SK-N-SH treated with all-trans-retinoic acid at 6 μM for 48 hours (cell line): ENCODE measurements around the gene CLEC5A.

Source experiments
- ATAC-seq: fragments of 200-7000 bp; cut with Tn5 transposase; 3 replicates; pipeline ENCODE4 v1.9.1; 2020; ENCODE audit warnings: mild to moderate bottlenecking, moderate library complexity
- ARNTL ChIP-seq: fragments of 450-650 bp; formaldehyde crosslinking; IDR thresholded peaks from 2 replicates; pipeline ENCODE4 v1.5.0; 2020; ENCODE audit warnings: low read depth, mild to moderate bottlenecking, moderate library complexity, borderline replicate concordance
- BACH2 ChIP-seq: fragments of 250-450 bp; sonication (Bioruptor Pico); IDR thresholded peaks from 2 replicates; pipeline ENCODE4 v1.9.0; 2021; ENCODE audit warnings: mild to moderate bottlenecking, borderline replicate concordance
- CREB5 ChIP-seq: fragments of 250-450 bp; sonication (Bioruptor Pico); IDR thresholded peaks from 2 replicates; pipeline ENCODE4 v1.5.1; 2020; ENCODE audit warnings: low read depth, mild to moderate bottlenecking, moderate library complexity
- CSDC2 ChIP-seq: fragments of 250-450 bp; sonication (Bioruptor Pico); IDR thresholded peaks from 2 replicates; pipeline ENCODE4 v1.5.0; 2020; ENCODE audit warnings: mild to moderate bottlenecking, moderate library complexity
- CSRNP3 ChIP-seq: fragments of 250-450 bp; sonication (Bioruptor Pico); IDR thresholded peaks from 2 replicates; pipeline ENCODE4 v1.5.1; 2021; ENCODE audit warnings: mild to moderate bottlenecking, moderate library complexity
- GLIS3 ChIP-seq: fragments of 250-450 bp; sonication (Bioruptor Pico); IDR thresholded peaks from 2 replicates; pipeline ENCODE4 v1.5.0; 2020; ENCODE audit warnings: mild to moderate bottlenecking, moderate library complexity
- ISL1 ChIP-seq: fragments of 250-450 bp; sonication (Bioruptor Pico); IDR thresholded peaks from 2 replicates; pipeline ENCODE4 v2.1.2; 2022; ENCODE audit warnings: mild to moderate bottlenecking, moderate library complexity
- PATZ1 ChIP-seq: fragments of 250-450 bp; sonication (Bioruptor Pico); IDR thresholded peaks from 2 replicates; pipeline ENCODE4 v1.8.0; 2020; ENCODE audit warnings: mild to moderate bottlenecking, moderate library complexity, borderline replicate concordance
- POU6F1 ChIP-seq: fragments of 250-450 bp; sonication (Bioruptor Pico); IDR thresholded peaks from 2 replicates; pipeline ENCODE4 v1.8.0; 2021; ENCODE audit warnings: low read depth, mild to moderate bottlenecking, moderate library complexity, borderline replicate concordance
- PPARA ChIP-seq: fragments of 250-450 bp; sonication (Bioruptor Pico); IDR thresholded peaks from 2 replicates; pipeline ENCODE4 v1.5.0; 2020; ENCODE audit warnings: mild to moderate bottlenecking, borderline replicate concordance
- RARB ChIP-seq: fragments of 250-450 bp; sonication (Bioruptor Pico); IDR thresholded peaks from 2 replicates; pipeline ENCODE4 v1.8.0; 2021; ENCODE audit warnings: mild to moderate bottlenecking, moderate library complexity
- TCF4 ChIP-seq: fragments of 250-450 bp; sonication (Bioruptor Pico); IDR thresholded peaks from 2 replicates; pipeline ENCODE4 v1.8.0; 2021; ENCODE audit warnings: mild to moderate bottlenecking, moderate library complexity, borderline replicate concordance
- TOX ChIP-seq: fragments of 250-450 bp; sonication (Bioruptor Pico); IDR thresholded peaks from 2 replicates; pipeline ENCODE4 v1.8.0; 2021; ENCODE audit warnings: mild to moderate bottlenecking, moderate library complexity, borderline replicate concordance
- TSHZ2 ChIP-seq: fragments of 250-450 bp; sonication (Bioruptor Pico); IDR thresholded peaks from 2 replicates; pipeline ENCODE4 v1.5.0; 2020; ENCODE audit warnings: mild to moderate bottlenecking, moderate library complexity
- ZFP3 ChIP-seq: fragments of 250-450 bp; sonication (Bioruptor Pico); IDR thresholded peaks from 2 replicates; pipeline ENCODE4 v1.5.0; 2020; ENCODE audit warnings: mild to moderate bottlenecking, moderate library complexity
- ZFP30 ChIP-seq: fragments of 450-650 bp; formaldehyde crosslinking; IDR thresholded peaks from 2 replicates; pipeline ENCODE4 v1.5.0; 2022; ENCODE audit warnings: mild to moderate bottlenecking, moderate library complexity
- ZNF565 ChIP-seq: fragments of 450-650 bp; formaldehyde crosslinking; conservative IDR thresholded peaks from 2 replicates; pipeline ENCODE4 v1.5.0; 2020; ENCODE audit warnings: low read depth, mild to moderate bottlenecking, moderate library complexity
- ZNF8 ChIP-seq: fragments of 450-650 bp; formaldehyde crosslinking; IDR thresholded peaks from 2 replicates; pipeline ENCODE4 v1.5.0; 2020; ENCODE audit warnings: mild to moderate bottlenecking, moderate library complexity

Gene CLEC5A

GRCh38 chr7:141880960-141881359 is 65.8 kb downstream of the CLEC5A start:
- TF ChIP-seq ZFP3 (CRISPR knock-in tag) (no peak), CSDC2 (CRISPR knock-in tag) (no peak), TSHZ2 (no peak), POU6F1 (no peak), ZNF8 (CRISPR knock-in tag) (no peak)
- no peak for ATAC-seq

GRCh38 chr7:141877365-141877764 is 69.4 kb downstream of the CLEC5A start:
- no peak for ATAC-seq
- TF ChIP-seq CREB5 (CRISPR knock-in tag) = no peak
- TF ChIP-seq POU6F1 = no peak
- TF ChIP-seq ZFP3 (CRISPR knock-in tag) = no peak
- no peak for TF ChIP-seq BACH2
- no peak for TF ChIP-seq ZNF8 (CRISPR knock-in tag)
- TF ChIP-seq ZNF565 (CRISPR knock-in tag) = no peak
- TF ChIP-seq TOX (CRISPR knock-in tag) = no peak
- TF ChIP-seq RARB (CRISPR knock-in tag) = no peak
- no peak for TF ChIP-seq TSHZ2
- no peak for TF ChIP-seq PPARA (CRISPR knock-in tag)
- no peak for TF ChIP-seq PATZ1
- no peak for TF ChIP-seq ZFP30 (CRISPR knock-in tag)
- no peak for TF ChIP-seq GLIS3
- TF ChIP-seq TCF4 (CRISPR knock-in tag) = no peak
- TF ChIP-seq CSRNP3 (CRISPR knock-in tag) = no peak
- TF ChIP-seq ARNTL (CRISPR knock-in tag) = no peak
- no peak for TF ChIP-seq ISL1 (CRISPR knock-in tag)
- TF ChIP-seq, all 23 proteins: peak for 0
